OCI-LY7 (cell line): ENCODE results near the gene DDX21. TPM values are rescaled to one million over a fixed set of nuclear protein-coding genes. Genes with fewer than 3 reads are reported as not detected.
"Not testable (repeated sequence)": the region's sequence is repeated elsewhere in the genome, so short reads cannot be mapped to it uniquely, and the experiment has no call there.

Experiments
- BruUV-seq: library from RNA; stranded (reverse); fragments of 400-500 nt; replicated peaks from 2 replicates; lab custom pipeline; 2021; lab: Mats Ljungman, UMichigan
- CTCF ChIA-PET: fragments of 300-600 bp; sonication (Branson Sonifier 250); formaldehyde crosslinking; loops from one replicate; lab custom pipeline; 2022; ENCODE audit warnings: antibody characterized with exemption; ENCODE audit not compliant: unreplicated experiment; lab: Charles Lee
- POLR2A ChIA-PET: fragments of 300-600 bp; sonication (Branson Sonifier 250); formaldehyde crosslinking; loops from one replicate; lab custom pipeline; 2022; ENCODE audit warnings: antibody characterized with exemption; lab: Charles Lee
- DNase-seq: peaks from one replicate; pipeline ENCODE4 v3.0.0-alpha.2; 2015; ENCODE audit warnings: low spot score
- H2AFZ ChIP-seq: fragments of 200-600 bp; sonication (generic), shearing (Covaris generic); 2 replicates; pipeline ENCODE4 v1.6.1; 2014; ENCODE audit warnings: mild to moderate bottlenecking, antibody characterized with exemption, low read length, moderate library complexity
- H3K27ac ChIP-seq: fragments of 200-600 bp; sonication (generic); 2 replicates; pipeline ENCODE4 v1.5.1; 2014; ENCODE audit warnings: mixed run types, low read depth, mild to moderate bottlenecking, moderate library complexity, low read length, inconsistent platforms; ENCODE audit not compliant: poor library complexity, severe bottlenecking
- H3K36me3 ChIP-seq: fragments of 200-600 bp; sonication (generic); 2 replicates; pipeline ENCODE4 v1.6.1; 2014; ENCODE audit warnings: mild to moderate bottlenecking, antibody characterized with exemption, low read length, moderate library complexity, mixed read lengths; ENCODE audit not compliant: insufficient read depth
- H3K4me1 ChIP-seq: fragments of 200-600 bp; sonication (generic); 2 replicates; pipeline ENCODE4 v1.5.1; 2014; ENCODE audit warnings: mild to moderate bottlenecking, low read length; ENCODE audit not compliant: insufficient read depth, poor library complexity, severe bottlenecking
- H3K4me2 ChIP-seq: fragments of 200-600 bp; sonication (generic); 2 replicates; pipeline ENCODE4 v1.6.1; 2014; ENCODE audit warnings: mild to moderate bottlenecking, low read length
- H3K4me3 ChIP-seq: fragments of 200-600 bp; sonication (generic); 2 replicates; pipeline ENCODE4 v1.5.1; 2014; ENCODE audit warnings: mild to moderate bottlenecking, low read depth, low read length; ENCODE audit not compliant: poor library complexity, severe bottlenecking
- H3K79me2 ChIP-seq: fragments of 200-600 bp; sonication (generic); 2 replicates; pipeline ENCODE4 v1.6.1; 2016; ENCODE audit warnings: low read depth, mild to moderate bottlenecking, low read length, moderate library complexity, mixed read lengths; ENCODE audit not compliant: insufficient read depth
- H3K9me2 ChIP-seq: fragments of 200-600 bp; sonication (generic); 2 replicates; pipeline ENCODE4 v1.6.1; 2016; ENCODE audit warnings: mild to moderate bottlenecking, low read length, mixed read lengths; ENCODE audit not compliant: insufficient read depth
- H3K9me3 ChIP-seq: fragments of 200-600 bp; sonication (generic); 2 replicates; pipeline ENCODE4 v1.6.1; 2014; ENCODE audit warnings: mild to moderate bottlenecking, mixed run types, low read length, mixed read lengths
- H4K20me1 ChIP-seq: fragments of 200-600 bp; sonication (generic); 2 replicates; pipeline ENCODE4 v1.6.1; 2014; ENCODE audit warnings: mild to moderate bottlenecking, antibody characterized with exemption, low read length, moderate library complexity, mixed read lengths; ENCODE audit not compliant: insufficient read depth
- CTCF ChIP-seq: fragments of 200-600 bp; sonication (generic); conservative IDR thresholded peaks from 2 replicates; pipeline ENCODE4 v1.5.1; 2014; ENCODE audit warnings: mild to moderate bottlenecking, antibody characterized with exemption, low read length, moderate library complexity, mixed read lengths
- EZH2phosphoT487 ChIP-seq: fragments of 200-600 bp; sonication (generic); IDR thresholded peaks from 2 replicates; pipeline ENCODE4 v1.6.1; 2018; ENCODE audit warnings: low read depth, borderline replicate concordance, mild to moderate bottlenecking, mixed run types, antibody characterized with exemption, low read length, moderate library complexity, mixed read lengths
- intact Hi-C: fragments of 100-400 bp; cut with micrococcal nuclease; formaldehyde crosslinking; loops from one replicate; pipeline ENCODE4 v1.10.0; 2022; ENCODE audit not compliant: unreplicated experiment
- total RNA-seq, 2 experiments: library from RNA; depleted of rRNA in 1 of 2; stranded (reverse); fragments of >200 nt in 1 of 2; shearing (Covaris generic) in 1 of 2; gene quantifications; 2 replicates each; pipeline ENCODE4 v1.2.3, GENCODE V29; 2014 to 2022

DDX21 gene
- total RNA-seq, 2 experiments from 2014 or later: 107 to 159 TPM

GRCh38 chr10:68963151-68963550 lies 7.2 kb downstream of the DDX21 start:
- DNase-seq: no peak
- peaks cover 44% of the 10 kb centered on the region for H4K20me1 ChIP-seq
- H2AFZ ChIP-seq: no peak overlapping the region
- H3K27ac ChIP-seq: no peak overlapping the region
- TF ChIP-seq EZH2phosphoT487: no peak
- TF ChIP-seq CTCF: no peak
- CTCF ChIA-PET: no interaction called here
- H3K4me3 ChIP-seq: no peak overlapping the region
- no peak overlapping the region for H3K4me2 ChIP-seq
- intact Hi-C loops: no loop called here
- no TSS peak for BruUV-seq
- no peaks in the 10 kb centered on the region for H3K9me2 ChIP-seq
- peaks cover 100% of the 10 kb centered on the region for H3K36me3 ChIP-seq
- H3K79me2 ChIP-seq: peaks cover 78% of the 10 kb centered on the region
- H3K9me3 ChIP-seq: no peaks in the 10 kb centered on the region
- peaks cover 25% of the 10 kb centered on the region for H3K4me1 ChIP-seq
- POLR2A ChIA-PET: no interaction called here

GRCh38 chr10:68973975-68974374 lies 18.0 kb downstream of the DDX21 start:
- ChIA-PET POLR2A (interaction anchor here (0.6 to 0.7 kb wide), 3 partner anchors 12 to 114 kb away, joined by 3 read pairs; no protein-coding TSS in a partner anchor), CTCF (no interaction called here)
- Histone ChIP-seq H3K9me3 (no peaks in the 10 kb centered on the region), H3K36me3 (peaks cover 100% of the 10 kb centered on the region), H3K4me2 (no peak overlapping the region), H3K4me3 (no peak overlapping the region), H3K9me2 (no peaks in the 10 kb centered on the region), H3K4me1 (no peaks in the 10 kb centered on the region), H3K79me2 (peaks cover 22% of the 10 kb centered on the region; the same call in 1 of the 2 replicates), H3K27ac (no peak overlapping the region), H2AFZ (no peak overlapping the region), H4K20me1 (peaks cover 21% of the 10 kb centered on the region; the same call in 1 of the 2 replicates)
- TF ChIP-seq CTCF: no peak
- TF ChIP-seq EZH2phosphoT487: no peak
- BruUV-seq: TSS peak; percentile 11
- no peak for DNase-seq
- intact Hi-C loops: no loop called here

- intact Hi-C loops: loop anchor here (5.0 kb wide), 1 partner anchor 224 kb away; no protein-coding TSS in a partner anchor
- CTCF ChIA-PET, H3K27ac ChIP-seq, H3K4me1 ChIP-seq, BruUV-seq, DNase-seq, H3K4me3 ChIP-seq, H2AFZ ChIP-seq, H3K4me2 ChIP-seq, H3K9me3 ChIP-seq, H3K9me2 ChIP-seq: not testable (repeated sequence)
- peaks cover 21% of the 10 kb centered on the region; the same call in 1 of the 2 replicates for H4K20me1 ChIP-seq
- H3K36me3 ChIP-seq: peaks cover 98% of the 10 kb centered on the region
- POLR2A ChIA-PET: interaction anchor here (1.7 kb wide), 1 partner anchor 9 kb away, joined by 5 read pairs; no protein-coding TSS in a partner anchor
- peaks cover 15% of the 10 kb centered on the region; the same call in 1 of the 2 replicates for H3K79me2 ChIP-seq
Measured at GRCh38 chr10:68975936-68976473, 20.0 kb downstream of the DDX21 start.

- peaks cover 98% of the 10 kb centered on the region for H3K36me3 ChIP-seq
- H3K4me2 ChIP-seq, H3K4me3 ChIP-seq, H3K9me2 ChIP-seq, H3K4me1 ChIP-seq, DNase-seq, H3K27ac ChIP-seq, H2AFZ ChIP-seq, CTCF ChIA-PET, H3K9me3 ChIP-seq, POLR2A ChIA-PET, BruUV-seq: not testable (repeated sequence)
- peaks cover 14% of the 10 kb centered on the region; the same call in 1 of the 2 replicates for H4K20me1 ChIP-seq
- intact Hi-C loops: loop anchor here (5.0 kb wide), 1 partner anchor 227 kb away; no protein-coding TSS in a partner anchor
- H3K79me2 ChIP-seq: peaks cover 18% of the 10 kb centered on the region; the same call in 1 of the 2 replicates
Measured at GRCh38 chr10:68979738-68980137, 23.8 kb downstream of the DDX21 start.
